ENCODE measurements around the gene MYBPHL.

The MYBPHL gene

GRCh38 chr1:109269981-109270622 lies 36.7 kb downstream of the MYBPHL start:
- no peak for TF ChIP-seq TAF1 (IDR thresholded peaks at IDR 0.05; ENCODE audit: borderline replicate concordance, insufficient read depth, low read length)
- TF ChIP-seq POLR2AphosphoS5 (IDR thresholded peaks at IDR 0.05; ENCODE audit: low read depth, low read length) = no peak
- TF ChIP-seq SIN3A (IDR thresholded peaks at IDR 0.05; ENCODE audit: borderline replicate concordance, insufficient read depth, low read length) = no peak
- TF ChIP-seq FOXP2 (optimal IDR thresholded peaks at IDR 0.05; ENCODE audit: borderline replicate concordance, extremely low read depth, extremely low read length, insufficient read depth) = no peak
- TF ChIP-seq REST (IDR thresholded peaks at IDR 0.05; ENCODE audit: insufficient read depth in 1 of 2, low read depth in 2 of 2, low read length in 2 of 2) = no peak

GRCh38 chr1:109269212-109269980 lies 37.4 kb downstream of the MYBPHL start:
- TF ChIP-seq POLR2AphosphoS5 (IDR thresholded peaks at IDR 0.05; ENCODE audit: low read depth, low read length) = no peak
- no peak for TF ChIP-seq SIN3A (IDR thresholded peaks at IDR 0.05; ENCODE audit: borderline replicate concordance, insufficient read depth, low read length)
- no peak for TF ChIP-seq FOXP2 (optimal IDR thresholded peaks at IDR 0.05; ENCODE audit: borderline replicate concordance, extremely low read depth, extremely low read length, insufficient read depth)
- TF ChIP-seq REST (IDR thresholded peaks at IDR 0.05; ENCODE audit: insufficient read depth in 1 of 2, low read depth in 2 of 2, low read length in 2 of 2) = no peak
- no peak for TF ChIP-seq TAF1 (IDR thresholded peaks at IDR 0.05; ENCODE audit: borderline replicate concordance, insufficient read depth, low read length)

- TF ChIP-seq TAF1 (IDR thresholded peaks at IDR 0.05; ENCODE audit: borderline replicate concordance, insufficient read depth, low read length) (no peak), FOXP2 (optimal IDR thresholded peaks at IDR 0.05; ENCODE audit: borderline replicate concordance, extremely low read depth, extremely low read length, insufficient read depth) (no peak), SIN3A (IDR thresholded peaks at IDR 0.05; ENCODE audit: borderline replicate concordance, insufficient read depth, low read length) (no peak), POLR2AphosphoS5 (IDR thresholded peaks at IDR 0.05; ENCODE audit: low read depth, low read length) (no peak), REST (IDR thresholded peaks at IDR 0.05; ENCODE audit: insufficient read depth in 1 of 2, low read depth in 2 of 2, low read length in 2 of 2) (no peak)
Observed at GRCh38 chr1:109268431-109269211, 38.2 kb downstream of the MYBPHL start.

GRCh38 chr1:109267743-109268300 lies 39.0 kb downstream of the MYBPHL start:
- no peak for TF ChIP-seq TAF1 (IDR thresholded peaks at IDR 0.05; ENCODE audit: borderline replicate concordance, insufficient read depth, low read length)
- TF ChIP-seq POLR2AphosphoS5 (IDR thresholded peaks at IDR 0.05; ENCODE audit: low read depth, low read length) = no peak
- no peak for TF ChIP-seq SIN3A (IDR thresholded peaks at IDR 0.05; ENCODE audit: borderline replicate concordance, insufficient read depth, low read length)
- no peak for TF ChIP-seq FOXP2 (optimal IDR thresholded peaks at IDR 0.05; ENCODE audit: borderline replicate concordance, extremely low read depth, extremely low read length, insufficient read depth)
- TF ChIP-seq REST (IDR thresholded peaks at IDR 0.05; ENCODE audit: insufficient read depth in 1 of 2, low read depth in 2 of 2, low read length in 2 of 2) = no peak
